Breast epithelium (tissue), 3 donors: ENCODE data around the gene APOM.

Source experiments
- POLR2AphosphoS5 ChIP-seq, 3 donors: sonication (generic); formaldehyde crosslinking; IDR thresholded peaks; one replicate each; pipeline ENCODE4 v1.6.1; 2017; ENCODE audit warnings: antibody characterized with exemption in 3 of 3
- TF ChIP-seq, protein P1 (sequence below), 3 donors: fragments of 450-650 bp; IDR thresholded peaks; one replicate each; pipeline ENCODE4 v1.5.1; 2016 to 2017; ENCODE audit warnings: antibody characterized with exemption in 3 of 3, mild to moderate bottlenecking in 3 of 3, moderate library complexity in 3 of 3

DNA sequence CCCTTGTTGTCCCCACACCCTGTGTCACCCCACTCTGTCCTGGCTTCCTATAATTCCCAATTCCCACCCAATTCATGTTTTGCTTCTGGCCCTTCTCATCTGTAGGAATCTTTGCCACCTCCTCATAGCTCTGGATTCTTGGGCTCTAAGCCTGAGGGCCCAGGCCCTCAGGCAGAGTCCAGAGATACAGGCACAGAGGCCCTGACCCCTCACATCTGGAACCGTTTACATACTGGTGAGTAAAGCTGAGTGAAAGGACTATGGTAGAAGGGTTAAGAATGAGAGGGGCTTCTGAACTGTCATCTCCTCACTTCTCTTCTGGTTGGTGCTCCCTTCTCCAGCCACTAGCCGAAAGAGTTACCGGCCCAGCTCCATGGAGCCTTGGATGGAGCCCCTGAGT, 21.6 kb upstream of the APOM start:
- no peak for TF ChIP-seq POLR2AphosphoS5 (IDR thresholded peaks at IDR 0.05)
- TF ChIP-seq, protein P1, sequence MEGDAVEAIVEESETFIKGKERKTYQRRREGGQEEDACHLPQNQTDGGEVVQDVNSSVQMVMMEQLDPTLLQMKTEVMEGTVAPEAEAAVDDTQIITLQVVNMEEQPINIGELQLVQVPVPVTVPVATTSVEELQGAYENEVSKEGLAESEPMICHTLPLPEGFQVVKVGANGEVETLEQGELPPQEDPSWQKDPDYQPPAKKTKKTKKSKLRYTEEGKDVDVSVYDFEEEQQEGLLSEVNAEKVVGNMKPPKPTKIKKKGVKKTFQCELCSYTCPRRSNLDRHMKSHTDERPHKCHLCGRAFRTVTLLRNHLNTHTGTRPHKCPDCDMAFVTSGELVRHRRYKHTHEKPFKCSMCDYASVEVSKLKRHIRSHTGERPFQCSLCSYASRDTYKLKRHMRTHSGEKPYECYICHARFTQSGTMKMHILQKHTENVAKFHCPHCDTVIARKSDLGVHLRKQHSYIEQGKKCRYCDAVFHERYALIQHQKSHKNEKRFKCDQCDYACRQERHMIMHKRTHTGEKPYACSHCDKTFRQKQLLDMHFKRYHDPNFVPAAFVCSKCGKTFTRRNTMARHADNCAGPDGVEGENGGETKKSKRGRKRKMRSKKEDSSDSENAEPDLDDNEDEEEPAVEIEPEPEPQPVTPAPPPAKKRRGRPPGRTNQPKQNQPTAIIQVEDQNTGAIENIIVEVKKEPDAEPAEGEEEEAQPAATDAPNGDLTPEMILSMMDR (IDR thresholded peaks at IDR 0.05): no peak
